Measurements from ENCODE around the gene CHRM2. TPM values are rescaled to one million over a fixed set of nuclear protein-coding genes. Genes with fewer than 3 reads are reported as not detected.

CHRM2 gene
- total RNA-seq, 4 donors from 2014 or later: 0.13 to 0.32 (median 0.15) TPM; not detected in 1

DNA sequence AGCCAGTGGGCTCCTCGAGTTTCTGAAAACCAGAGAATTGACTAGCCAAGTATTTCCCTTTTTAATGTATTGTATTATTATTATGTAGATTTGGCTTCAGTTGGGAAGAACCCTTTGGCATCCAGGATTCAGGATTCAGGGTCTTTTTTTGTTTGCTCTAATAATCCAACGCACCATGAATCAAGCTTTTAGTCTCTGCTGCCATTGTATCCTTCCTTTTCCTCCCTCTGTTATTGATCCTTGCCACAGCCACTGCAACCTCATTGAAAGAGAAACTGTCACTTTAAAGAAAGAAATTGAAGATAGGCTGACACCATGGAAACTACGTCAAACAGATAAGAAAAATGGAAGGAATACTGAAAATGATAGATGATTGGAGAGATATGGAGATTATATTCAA lies 150.0 kb downstream of the CHRM2 start:
- intact Hi-C loops (cut with DNase I; ENCODE audit: low total_unique reads): no loop called here
- no peak overlapping the region for H3K4me3 ChIP-seq (ENCODE audit: low read depth, poor library complexity, severe bottlenecking)
- no peak for DNase-seq (ENCODE audit: low spot score in 2 of 2)
- WGBS, 2 donors: 59 to 72% methylated on average over 3 of the region's 3 CpGs
- no peak for TF ChIP-seq POLR2A (IDR thresholded peaks at IDR 0.05)
- no peak for TF ChIP-seq CTCF (IDR thresholded peaks at IDR 0.05)

DNA sequence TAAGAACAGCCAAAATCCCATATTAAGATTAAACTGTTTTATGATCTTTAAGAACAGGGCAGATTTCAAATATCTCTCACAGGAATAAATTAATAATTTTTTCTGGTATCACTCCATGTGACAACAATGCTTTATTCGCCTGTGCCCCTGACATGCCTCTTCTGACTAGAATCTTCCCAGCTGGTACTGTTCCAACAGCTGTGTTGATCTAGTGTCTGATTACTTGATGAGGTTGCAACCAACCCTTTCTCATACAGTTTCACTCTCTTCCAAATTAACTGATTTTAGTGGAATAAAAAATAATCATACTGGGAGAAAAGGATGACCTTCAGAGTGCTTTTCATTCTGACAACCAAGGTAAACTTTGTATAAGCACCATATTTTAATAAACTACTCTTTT lies 151.9 kb downstream of the CHRM2 start:
- no peak overlapping the region for H3K4me3 ChIP-seq (ENCODE audit: low read depth, poor library complexity, severe bottlenecking)
- intact Hi-C loops (cut with DNase I; ENCODE audit: low total_unique reads): no loop called here
- no peak for DNase-seq (ENCODE audit: low spot score in 2 of 2)
- TF ChIP-seq CTCF (IDR thresholded peaks at IDR 0.05) (no peak), POLR2A (IDR thresholded peaks at IDR 0.05) (no peak)
- 71 to 76% methylated on average over 1 of the region's 1 CpG for WGBS, 2 donors

DNA sequence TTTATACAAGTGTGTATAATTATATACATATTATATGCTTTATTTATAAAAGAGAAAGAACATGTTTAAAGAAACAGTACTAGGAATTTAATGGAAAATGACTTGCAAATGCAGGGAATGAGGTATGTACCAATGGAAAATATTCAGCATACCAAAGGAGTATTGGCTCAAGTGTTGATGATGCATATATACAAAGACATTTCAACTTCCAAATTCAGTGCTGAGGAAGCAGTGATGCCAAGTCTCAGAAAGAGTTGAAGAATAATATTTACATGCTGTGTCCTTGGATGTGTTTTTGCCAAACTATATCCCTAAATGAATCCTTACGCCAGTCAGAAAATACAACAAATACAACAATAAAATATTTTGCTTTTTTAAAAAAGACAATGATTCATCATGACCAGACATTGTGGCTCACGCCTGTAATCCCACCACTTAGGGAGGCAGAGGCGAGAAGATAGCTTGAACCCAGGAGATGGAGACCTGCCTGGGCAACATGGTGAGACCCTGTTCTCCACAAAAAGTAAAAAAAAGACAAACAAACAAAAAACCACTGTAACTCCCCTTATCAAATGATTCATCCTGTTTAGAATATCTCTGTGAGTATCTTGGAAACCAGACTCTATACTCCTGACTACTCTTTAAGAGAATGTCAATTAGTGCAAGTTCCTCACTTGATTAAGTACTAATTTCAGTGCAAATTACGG lies 157.2 kb downstream of the CHRM2 start:
- intact Hi-C loops (cut with DNase I; ENCODE audit: low total_unique reads): no loop called here
- no peak for TF ChIP-seq POLR2A (IDR thresholded peaks at IDR 0.05)
- no peak for TF ChIP-seq CTCF (IDR thresholded peaks at IDR 0.05)
- WGBS, 2 donors: 65 to 72% methylated on average over 4 of the region's 4 CpGs
- H3K4me3 ChIP-seq (ENCODE audit: low read depth, poor library complexity, severe bottlenecking): no peak overlapping the region
- no peak for DNase-seq (ENCODE audit: low spot score in 2 of 2)

GRCh38 chr7:137026176-137026500 lies 157.7 kb downstream of the CHRM2 start:
- WGBS, 2 donors: 89 to 90% methylated on average over 1 of the region's 1 CpG
- no peak overlapping the region for H3K4me3 ChIP-seq (ENCODE audit: low read depth, poor library complexity, severe bottlenecking)
- DNase-seq (ENCODE audit: low spot score in 2 of 2): no peak
- TF ChIP-seq POLR2A (IDR thresholded peaks at IDR 0.05): no peak
- TF ChIP-seq CTCF (IDR thresholded peaks at IDR 0.05): no peak
- intact Hi-C loops (cut with DNase I; ENCODE audit: low total_unique reads): no loop called here

DNA sequence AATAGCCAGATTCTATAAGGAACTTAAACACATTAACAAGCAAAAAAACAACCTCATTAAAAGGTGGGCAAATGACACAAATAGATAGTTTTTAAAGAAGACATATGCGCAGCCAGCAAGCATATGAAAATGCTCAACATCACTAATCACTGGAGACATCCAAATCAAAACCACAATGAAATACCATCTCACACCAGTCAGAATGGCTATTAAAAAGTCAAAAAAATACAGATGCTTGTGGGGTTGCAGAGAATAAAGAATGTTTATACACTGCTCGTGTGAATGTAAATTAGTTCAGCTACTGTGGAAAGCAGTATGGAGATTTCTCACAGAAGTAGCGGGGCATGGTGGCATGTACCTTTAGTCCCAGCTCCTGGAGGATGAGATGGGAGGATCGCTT lies 164.0 kb downstream of the CHRM2 start:
- no peak for DNase-seq (ENCODE audit: low spot score in 2 of 2)
- H3K4me3 ChIP-seq (ENCODE audit: low read depth, poor library complexity, severe bottlenecking): no peak overlapping the region
- TF ChIP-seq CTCF (IDR thresholded peaks at IDR 0.05) (no peak), POLR2A (IDR thresholded peaks at IDR 0.05) (no peak)
- intact Hi-C loops (cut with DNase I; ENCODE audit: low total_unique reads): no loop called here
- 82 to 85% methylated on average over 4 of the region's 4 CpGs for WGBS, 2 donors

GRCh38 chr7:137036768-137037167 lies 168.3 kb downstream of the CHRM2 start:
- intact Hi-C loops (cut with DNase I; ENCODE audit: low total_unique reads): no loop called here
- TF ChIP-seq CTCF (IDR thresholded peaks at IDR 0.05) (no peak), POLR2A (IDR thresholded peaks at IDR 0.05) (no peak)
- no peak overlapping the region for H3K4me3 ChIP-seq (ENCODE audit: low read depth, poor library complexity, severe bottlenecking)
- no peak for DNase-seq (ENCODE audit: low spot score in 2 of 2)
- WGBS, 2 donors: 65 to 70% methylated on average over 2 of the region's 2 CpGs

All from lower leg skin (tissue), 4 donors.